DOHH2 (cell line): ENCODE data around the gene PSMD3.

ENCODE experiments used
- H3F3A ChIP-seq: fragments of 200-600 bp; sonication (generic), shearing (Covaris generic); 2 replicates; pipeline ENCODE4 v1.6.0; 2016; ENCODE audit warnings: antibody characterized with exemption, mild to moderate bottlenecking; ENCODE audit not compliant: control insufficient read depth, insufficient read depth
- H3K27ac ChIP-seq: fragments of 200-600 bp; sonication (generic); 2 replicates; pipeline ENCODE4 v1.5.1; 2014; ENCODE audit warnings: low read depth, mild to moderate bottlenecking, low read length, moderate library complexity
- H3K27me3 ChIP-seq: fragments of 200-600 bp; sonication (generic); 2 replicates; pipeline ENCODE4 v1.6.1; 2014; ENCODE audit warnings: mild to moderate bottlenecking, low read length, mixed read lengths; ENCODE audit not compliant: control insufficient read depth
- H3K36me3 ChIP-seq: fragments of 200-600 bp; sonication (generic); 2 replicates; pipeline ENCODE4 v1.6.1; 2014; ENCODE audit warnings: mild to moderate bottlenecking, low read length, moderate library complexity, mixed read lengths; ENCODE audit not compliant: control insufficient read depth
- H3K4me1 ChIP-seq: fragments of 200-600 bp; sonication (generic); 2 replicates; pipeline ENCODE4 v1.6.1; 2014; ENCODE audit warnings: mild to moderate bottlenecking, low read length, mixed read lengths; ENCODE audit not compliant: control insufficient read depth
- H3K4me2 ChIP-seq: fragments of 200-600 bp; sonication (generic); 2 replicates; pipeline ENCODE4 v1.6.0; 2014; ENCODE audit warnings: mild to moderate bottlenecking, low read length, moderate library complexity
- H3K4me3 ChIP-seq: fragments of 200-600 bp; sonication (generic); 2 replicates; pipeline ENCODE4 v1.5.1; 2014; ENCODE audit warnings: mild to moderate bottlenecking, low read length, mixed read lengths
- H3K79me2 ChIP-seq: fragments of 200-600 bp; sonication (generic); 2 replicates; pipeline ENCODE4 v1.6.1; 2014; ENCODE audit warnings: mild to moderate bottlenecking, low read length, mixed read lengths; ENCODE audit not compliant: control insufficient read depth
- H3K9me2 ChIP-seq: fragments of 200-600 bp; sonication (generic); replicated peaks from 2 replicates; pipeline ENCODE4 v1.6.1; 2014; ENCODE audit warnings: mild to moderate bottlenecking, low read length, mixed read lengths; ENCODE audit not compliant: control insufficient read depth
- H3K9me3 ChIP-seq: fragments of 200-600 bp; sonication (generic); 2 replicates; pipeline ENCODE4 v1.6.1; 2014; ENCODE audit warnings: antibody characterized with exemption, low read length, mixed read lengths; ENCODE audit not compliant: control insufficient read depth, insufficient read depth
- H4K20me1 ChIP-seq: fragments of 200-600 bp; sonication (generic); 2 replicates; pipeline ENCODE4 v1.6.0; 2014; ENCODE audit warnings: low read depth, mild to moderate bottlenecking, antibody characterized with exemption, low read length, moderate library complexity; ENCODE audit not compliant: control insufficient read depth, insufficient read depth
- EZH2phosphoT487 ChIP-seq: fragments of 200-600 bp; sonication (generic); IDR thresholded peaks from 2 replicates; pipeline ENCODE4 v1.6.1; 2017; ENCODE audit warnings: borderline replicate concordance, mild to moderate bottlenecking, antibody characterized with exemption, low read length, moderate library complexity, mixed read lengths
- TF ChIP-seq, protein P1 (sequence below): fragments of 200-600 bp; sonication (generic); IDR thresholded peaks from one replicate; pipeline ENCODE4 v1.5.1; 2014; ENCODE audit warnings: antibody characterized with exemption, mild to moderate bottlenecking, low read depth, low read length; ENCODE audit not compliant: poor library complexity, severe bottlenecking

Gene PSMD3

DNA sequence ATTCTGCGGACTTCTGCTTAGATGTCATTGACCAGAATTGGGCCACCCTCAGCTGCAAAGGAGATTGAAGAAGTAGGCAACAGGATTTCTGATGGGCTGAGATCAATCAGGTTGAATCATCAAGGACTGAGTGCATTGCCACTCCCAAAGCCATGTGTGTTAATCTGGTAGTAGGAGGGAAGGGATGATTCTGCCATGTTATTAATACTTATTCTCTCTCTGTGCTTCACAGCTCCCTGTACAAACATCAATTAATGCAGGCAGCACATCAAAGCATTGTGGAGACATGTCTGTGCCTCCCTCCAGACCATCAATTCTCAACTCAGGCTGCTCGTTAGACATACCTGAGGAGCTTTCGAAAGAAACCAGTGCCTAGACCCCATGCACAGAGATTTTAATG, 41.5 kb upstream of the PSMD3 start:
- H3K4me3 ChIP-seq = peak overlapping the region; percentile 38
- TF ChIP-seq, protein P1, sequence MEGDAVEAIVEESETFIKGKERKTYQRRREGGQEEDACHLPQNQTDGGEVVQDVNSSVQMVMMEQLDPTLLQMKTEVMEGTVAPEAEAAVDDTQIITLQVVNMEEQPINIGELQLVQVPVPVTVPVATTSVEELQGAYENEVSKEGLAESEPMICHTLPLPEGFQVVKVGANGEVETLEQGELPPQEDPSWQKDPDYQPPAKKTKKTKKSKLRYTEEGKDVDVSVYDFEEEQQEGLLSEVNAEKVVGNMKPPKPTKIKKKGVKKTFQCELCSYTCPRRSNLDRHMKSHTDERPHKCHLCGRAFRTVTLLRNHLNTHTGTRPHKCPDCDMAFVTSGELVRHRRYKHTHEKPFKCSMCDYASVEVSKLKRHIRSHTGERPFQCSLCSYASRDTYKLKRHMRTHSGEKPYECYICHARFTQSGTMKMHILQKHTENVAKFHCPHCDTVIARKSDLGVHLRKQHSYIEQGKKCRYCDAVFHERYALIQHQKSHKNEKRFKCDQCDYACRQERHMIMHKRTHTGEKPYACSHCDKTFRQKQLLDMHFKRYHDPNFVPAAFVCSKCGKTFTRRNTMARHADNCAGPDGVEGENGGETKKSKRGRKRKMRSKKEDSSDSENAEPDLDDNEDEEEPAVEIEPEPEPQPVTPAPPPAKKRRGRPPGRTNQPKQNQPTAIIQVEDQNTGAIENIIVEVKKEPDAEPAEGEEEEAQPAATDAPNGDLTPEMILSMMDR = no peak
- TF ChIP-seq EZH2phosphoT487 = no peak
- no peak overlapping the region for H3K27ac ChIP-seq
- H3K79me2 ChIP-seq = no peaks in the 10 kb centered on the region
- no peaks in the 10 kb centered on the region for H3K36me3 ChIP-seq
- H3F3A ChIP-seq = no peaks in the 10 kb centered on the region
- H3K9me3 ChIP-seq = no peaks in the 10 kb centered on the region
- no peaks in the 10 kb centered on the region for H3K27me3 ChIP-seq
- H3K9me2 ChIP-seq = no peaks in the 10 kb centered on the region
- no peaks in the 10 kb centered on the region for H4K20me1 ChIP-seq
- H3K4me1 ChIP-seq = peaks cover 17% of the 10 kb centered on the region
- H3K4me2 ChIP-seq = peak overlapping the region; percentile 59

DNA sequence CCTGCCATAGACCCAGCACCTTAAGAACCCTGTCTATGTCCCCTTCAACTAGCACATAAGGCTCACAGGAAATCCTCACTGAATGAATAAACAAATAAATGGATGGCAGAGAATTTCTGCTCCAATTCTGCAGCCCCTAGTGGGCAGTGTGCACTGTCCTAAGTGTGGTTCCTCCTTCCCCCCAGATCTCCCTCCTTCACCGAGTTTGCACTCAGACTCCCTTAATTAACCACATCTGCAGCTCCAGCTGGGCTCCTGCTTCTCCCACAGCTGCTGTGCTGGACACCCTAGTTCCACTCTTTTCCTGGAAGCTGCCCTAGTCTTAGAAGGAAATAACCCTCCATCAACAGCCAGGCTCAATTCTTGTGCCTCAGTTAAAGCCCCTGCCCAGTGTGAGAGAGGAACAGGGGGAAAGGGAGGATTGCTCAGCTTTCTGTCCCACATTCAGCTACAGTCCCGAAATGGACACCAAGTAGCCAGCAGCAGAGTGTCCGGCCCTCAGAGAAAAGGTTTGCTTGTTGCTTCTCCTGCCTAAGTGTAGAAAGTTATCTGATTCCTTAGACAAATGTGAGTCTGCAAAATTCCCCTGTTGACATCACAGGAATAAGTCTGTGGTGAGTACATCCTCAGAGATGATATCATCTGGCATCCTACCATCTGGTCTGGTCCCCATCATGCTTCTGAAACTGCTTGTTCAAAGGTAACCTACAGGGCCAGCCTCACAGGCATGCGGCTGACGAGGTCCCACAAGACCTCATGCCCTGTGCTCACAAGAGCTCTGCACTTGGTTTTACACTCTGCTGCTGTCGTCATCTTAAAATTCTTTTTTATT, 40.8 kb upstream of the PSMD3 start:
- no peak for TF ChIP-seq EZH2phosphoT487
- TF ChIP-seq, protein P1 = peak; percentile 76
- H3K4me2 ChIP-seq = peak overlapping the region; percentile 59
- no peaks in the 10 kb centered on the region for H3K9me3 ChIP-seq
- H3K27ac ChIP-seq = no peak overlapping the region
- H3K4me1 ChIP-seq = peaks cover 17% of the 10 kb centered on the region
- H3F3A ChIP-seq = no peaks in the 10 kb centered on the region
- no peaks in the 10 kb centered on the region for H3K27me3 ChIP-seq
- H3K36me3 ChIP-seq = no peaks in the 10 kb centered on the region
- peak overlapping the region; percentile 38 for H3K4me3 ChIP-seq
- no peaks in the 10 kb centered on the region for H4K20me1 ChIP-seq
- H3K9me2 ChIP-seq = no peaks in the 10 kb centered on the region
- H3K79me2 ChIP-seq = no peaks in the 10 kb centered on the region

DNA sequence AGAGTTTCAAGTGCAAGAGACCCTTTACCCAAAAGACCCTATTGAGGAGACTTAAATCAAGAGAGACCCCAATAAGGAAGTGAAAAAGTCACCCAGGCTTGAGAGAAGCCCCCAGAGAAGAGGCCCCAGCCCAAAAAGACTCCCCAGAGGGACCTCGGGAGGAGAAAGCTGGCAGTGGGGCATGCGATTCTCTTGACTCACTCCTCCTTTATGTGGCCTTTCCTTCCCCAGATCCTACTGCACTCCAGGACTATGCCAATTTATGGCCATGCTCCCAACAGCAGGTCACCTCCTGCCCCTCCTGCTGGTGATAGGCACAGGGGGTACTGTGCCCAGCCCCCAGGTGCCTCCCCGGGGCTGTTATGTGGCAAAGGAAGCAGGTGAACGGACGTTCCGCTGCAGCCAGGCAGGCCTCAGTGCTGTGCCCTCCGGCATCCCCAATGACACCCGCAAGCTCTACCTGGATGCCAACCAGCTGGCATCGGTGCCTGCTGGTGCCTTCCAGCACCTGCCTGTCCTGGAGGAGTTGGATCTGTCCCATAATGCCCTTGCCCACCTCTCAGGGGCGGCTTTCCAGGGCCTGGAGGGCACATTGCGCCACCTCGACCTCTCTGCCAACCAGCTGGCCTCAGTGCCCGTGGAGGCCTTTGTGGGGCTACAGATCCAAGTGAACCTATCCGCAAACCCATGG, 36.8 kb upstream of the PSMD3 start:
- Histone ChIP-seq H3K4me2 (no peak overlapping the region), H4K20me1 (no peaks in the 10 kb centered on the region), H3K4me1 (peaks cover 25% of the 10 kb centered on the region), H3K36me3 (no peaks in the 10 kb centered on the region), H3F3A (no peaks in the 10 kb centered on the region), H3K9me2 (no peaks in the 10 kb centered on the region), H3K9me3 (no peaks in the 10 kb centered on the region), H3K79me2 (no peaks in the 10 kb centered on the region), H3K27ac (no peak overlapping the region), H3K27me3 (no peaks in the 10 kb centered on the region), H3K4me3 (no peak overlapping the region)
- TF ChIP-seq, protein P1 = no peak
- TF ChIP-seq EZH2phosphoT487 = no peak
